Measurements from ENCODE around the gene USP5. TPM values are rescaled to one million over a fixed set of nuclear protein-coding genes. Genes with fewer than 3 reads are reported as not detected.
A peak's percentile ranks its signal among the peaks of the same experiment; 100 is the strongest.
"Not testable (repeated sequence)": the region's sequence is repeated elsewhere in the genome, so short reads cannot be mapped to it uniquely, and the experiment has no call there.

USP5 gene
- total and polyA plus RNA-seq, 2 experiments from 2014 or later: 73.2 to 96.2 TPM

- no peak for DNase-seq
- Histone ChIP-seq H3K27ac (no peak overlapping the region), H3F3A (ENCODE audit: insufficient read depth) (no peaks in the 10 kb centered on the region), H4K20me1 (ENCODE audit: insufficient read depth) (no peaks in the 10 kb centered on the region), H3K4me1 (ENCODE audit: insufficient read depth) (peaks cover 8% of the 10 kb centered on the region; the same call in 1 of the 2 replicates), H3K9ac (no peak overlapping the region), H3K27me3 (replicated peaks; ENCODE audit: insufficient read depth) (no peaks in the 10 kb centered on the region), H3K9me2 (ENCODE audit: insufficient read depth) (no peaks in the 10 kb centered on the region), H3K9me3 (ENCODE audit: low read depth) (no peaks in the 10 kb centered on the region), H3K79me2 (ENCODE audit: insufficient read depth) (no peaks in the 10 kb centered on the region), H2AFZ (peak overlapping the region; percentile 97), H3K36me3 (ENCODE audit: low read depth) (no peaks in the 10 kb centered on the region), H3K4me3 (no peak overlapping the region), H3K4me2 (ENCODE audit: unreplicated experiment) (no peak overlapping the region)
- WGBS, 2 experiments (ENCODE audit: low coverage in 1 of 2, low lambda C conversion rate in 2 of 2, missing lambda C conversion rate in 2 of 2): 83 to 91% methylated on average over 1 of the region's 1 CpG
- in situ Hi-C loops (cut with MboI): no loop called here
- no peak for TF ChIP-seq EZH2 (IDR thresholded peaks at IDR 0.05; ENCODE audit: insufficient read depth, poor library complexity, severe bottlenecking)
- no peak for TF ChIP-seq EZH2phosphoT487 (IDR thresholded peaks at IDR 0.05; ENCODE audit: insufficient read depth, low read depth)
Measured at GRCh38 chr12:6903722-6904121, 51.8 kb downstream of the USP5 start.

GRCh38 chr12:6904280-6905276, 52.6 kb downstream of the USP5 start, which contains the start of gene LRRC23:
Gene LRRC23 (plus strand): TSS chr12:6904822. CDS start chr12:6905634, 812 bp downstream.
- Histone ChIP-seq H4K20me1 (ENCODE audit: insufficient read depth) (no peaks in the 10 kb centered on the region), H3K79me2 (ENCODE audit: insufficient read depth) (no peaks in the 10 kb centered on the region), H3K4me2 (ENCODE audit: unreplicated experiment) (peak within 1 kb of the TSS; percentile 100), H3F3A (ENCODE audit: insufficient read depth) (no peaks in the 10 kb centered on the region), H2AFZ (peak within 1 kb of the TSS; percentile 97), H3K9ac (peak within 1 kb of the TSS; percentile 96), H3K9me3 (ENCODE audit: low read depth) (no peaks in the 10 kb centered on the region), H3K4me3 (peak within 1 kb of the TSS; percentile 97), H3K36me3 (ENCODE audit: low read depth) (no peaks in the 10 kb centered on the region), H3K27ac (peak within 1 kb of the TSS; percentile 75), H3K27me3 (replicated peaks; ENCODE audit: insufficient read depth) (no peaks in the 10 kb centered on the region), H3K9me2 (ENCODE audit: insufficient read depth) (no peaks in the 10 kb centered on the region), H3K4me1 (ENCODE audit: insufficient read depth) (peaks cover 8% of the 10 kb centered on the region; the same call in 1 of the 2 replicates)
- no peak for TF ChIP-seq EZH2 (IDR thresholded peaks at IDR 0.05; ENCODE audit: insufficient read depth, poor library complexity, severe bottlenecking)
- no peak for TF ChIP-seq EZH2phosphoT487 (IDR thresholded peaks at IDR 0.05; ENCODE audit: insufficient read depth, low read depth)
- 4 to 5% methylated on average over 34 of the region's 34 CpGs for WGBS, 2 experiments (ENCODE audit: low coverage in 1 of 2, low lambda C conversion rate in 2 of 2, missing lambda C conversion rate in 2 of 2)
- in situ Hi-C loops (cut with MboI): no loop called here
- peak; percentile 98 for DNase-seq

- WGBS, 2 experiments (ENCODE audit: low coverage in 1 of 2, low lambda C conversion rate in 2 of 2, missing lambda C conversion rate in 2 of 2): 33 to 39% methylated on average over 4 to 5 of the region's 5 CpGs
- Histone ChIP-seq H3K9me3 (ENCODE audit: low read depth) (no peaks in the 10 kb centered on the region), H3K9ac (peak overlapping the region; percentile 96), H3K27ac (peak overlapping the region; percentile 75), H3F3A (ENCODE audit: insufficient read depth) (no peaks in the 10 kb centered on the region), H3K27me3 (replicated peaks; ENCODE audit: insufficient read depth) (no peaks in the 10 kb centered on the region), H3K36me3 (ENCODE audit: low read depth) (no peaks in the 10 kb centered on the region), H3K79me2 (ENCODE audit: insufficient read depth) (no peaks in the 10 kb centered on the region), H3K4me2 (ENCODE audit: unreplicated experiment) (peak overlapping the region; percentile 100), H2AFZ (peak overlapping the region; percentile 97), H3K4me1 (ENCODE audit: insufficient read depth) (peaks cover 8% of the 10 kb centered on the region; the same call in 1 of the 2 replicates), H3K9me2 (ENCODE audit: insufficient read depth) (no peaks in the 10 kb centered on the region), H3K4me3 (peak overlapping the region; percentile 97), H4K20me1 (ENCODE audit: insufficient read depth) (no peaks in the 10 kb centered on the region)
- no peak for DNase-seq
- TF ChIP-seq EZH2phosphoT487 (IDR thresholded peaks at IDR 0.05; ENCODE audit: insufficient read depth, low read depth) (no peak), EZH2 (IDR thresholded peaks at IDR 0.05; ENCODE audit: insufficient read depth, poor library complexity, severe bottlenecking) (no peak)
- in situ Hi-C loops (cut with MboI): no loop called here
Measured at GRCh38 chr12:6905414-6906040, 53.6 kb downstream of the USP5 start.

- H3K4me2 ChIP-seq (ENCODE audit: unreplicated experiment); H3K9ac ChIP-seq; H3K79me2 ChIP-seq (ENCODE audit: insufficient read depth); H3F3A ChIP-seq (ENCODE audit: insufficient read depth); in situ Hi-C loops (cut with MboI); DNase-seq; H3K36me3 ChIP-seq (ENCODE audit: low read depth); H3K27ac ChIP-seq; H3K27me3 ChIP-seq (replicated peaks; ENCODE audit: insufficient read depth); H3K4me3 ChIP-seq; H3K9me2 ChIP-seq (ENCODE audit: insufficient read depth); H4K20me1 ChIP-seq (ENCODE audit: insufficient read depth); H2AFZ ChIP-seq; H3K9me3 ChIP-seq (ENCODE audit: low read depth); H3K4me1 ChIP-seq (ENCODE audit: insufficient read depth): not testable (repeated sequence)
- 88 to 94% methylated on average over 11 of the region's 11 CpGs for WGBS, 2 experiments (ENCODE audit: low coverage in 1 of 2, low lambda C conversion rate in 2 of 2, missing lambda C conversion rate in 2 of 2)
Measured at GRCh38 chr12:6908141-6908540, 56.2 kb downstream of the USP5 start.

All from GM23248 (cell line).